HL-60 (cell line): ENCODE results near the gene GANAB.

Experiments used
- GABPA ChIP-seq: IDR thresholded peaks from 2 replicates; pipeline ENCODE4 v1.6.1; 2012; ENCODE audit warnings: low read depth
- TF ChIP-seq, protein P1 (sequence below): IDR thresholded peaks from one replicate; pipeline ENCODE4 v1.5.1; 2011; ENCODE audit warnings: low read length, control low read depth, inconsistent platforms; ENCODE audit not compliant: insufficient read depth
- TF ChIP-seq, protein P2 (sequence below): IDR thresholded peaks from 2 replicates; pipeline ENCODE4 v1.6.1; 2012; ENCODE audit warnings: low read depth; ENCODE audit not compliant: insufficient replicate concordance

DNA sequence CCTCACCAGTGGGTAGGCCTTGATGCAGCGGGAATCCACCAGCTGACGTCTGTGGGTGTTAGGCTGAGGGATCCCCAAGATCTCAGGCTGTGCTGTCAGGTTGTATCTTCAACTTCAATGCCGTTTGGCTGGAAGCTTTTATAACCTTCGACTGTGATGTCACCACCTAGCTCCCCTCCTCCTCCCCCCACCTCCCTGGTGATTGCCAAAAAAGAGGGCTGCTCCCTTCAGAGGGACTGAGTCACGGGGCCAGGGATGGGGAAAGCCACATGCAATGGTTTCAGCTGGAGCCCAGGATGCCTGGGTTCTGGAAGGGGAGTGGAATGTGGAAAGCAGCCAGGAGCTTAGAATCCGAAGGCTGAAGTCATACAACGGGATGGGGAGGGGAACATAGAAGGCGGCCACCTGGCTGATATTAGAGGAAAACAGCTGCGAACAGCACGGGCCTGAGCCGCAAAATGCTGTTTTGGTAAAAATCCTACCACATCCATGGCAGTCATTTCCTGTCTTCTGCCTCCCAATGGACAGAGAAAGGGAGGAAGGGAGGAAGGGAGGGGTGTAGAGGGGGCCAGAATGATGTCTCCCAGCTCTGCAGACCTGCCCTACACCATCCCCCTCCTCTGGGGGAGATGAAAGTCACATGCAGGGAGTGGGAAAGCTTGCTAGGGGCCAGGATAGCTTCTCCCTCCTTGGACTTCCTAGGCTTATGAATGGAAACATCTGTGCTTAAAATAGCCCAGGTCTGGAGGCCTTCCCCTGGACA lies 43.2 kb upstream of the GANAB start, which contains the start of gene LRRN4CL:
- TF ChIP-seq, protein P1, sequence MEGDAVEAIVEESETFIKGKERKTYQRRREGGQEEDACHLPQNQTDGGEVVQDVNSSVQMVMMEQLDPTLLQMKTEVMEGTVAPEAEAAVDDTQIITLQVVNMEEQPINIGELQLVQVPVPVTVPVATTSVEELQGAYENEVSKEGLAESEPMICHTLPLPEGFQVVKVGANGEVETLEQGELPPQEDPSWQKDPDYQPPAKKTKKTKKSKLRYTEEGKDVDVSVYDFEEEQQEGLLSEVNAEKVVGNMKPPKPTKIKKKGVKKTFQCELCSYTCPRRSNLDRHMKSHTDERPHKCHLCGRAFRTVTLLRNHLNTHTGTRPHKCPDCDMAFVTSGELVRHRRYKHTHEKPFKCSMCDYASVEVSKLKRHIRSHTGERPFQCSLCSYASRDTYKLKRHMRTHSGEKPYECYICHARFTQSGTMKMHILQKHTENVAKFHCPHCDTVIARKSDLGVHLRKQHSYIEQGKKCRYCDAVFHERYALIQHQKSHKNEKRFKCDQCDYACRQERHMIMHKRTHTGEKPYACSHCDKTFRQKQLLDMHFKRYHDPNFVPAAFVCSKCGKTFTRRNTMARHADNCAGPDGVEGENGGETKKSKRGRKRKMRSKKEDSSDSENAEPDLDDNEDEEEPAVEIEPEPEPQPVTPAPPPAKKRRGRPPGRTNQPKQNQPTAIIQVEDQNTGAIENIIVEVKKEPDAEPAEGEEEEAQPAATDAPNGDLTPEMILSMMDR = no peak
- TF ChIP-seq, protein P2, sequence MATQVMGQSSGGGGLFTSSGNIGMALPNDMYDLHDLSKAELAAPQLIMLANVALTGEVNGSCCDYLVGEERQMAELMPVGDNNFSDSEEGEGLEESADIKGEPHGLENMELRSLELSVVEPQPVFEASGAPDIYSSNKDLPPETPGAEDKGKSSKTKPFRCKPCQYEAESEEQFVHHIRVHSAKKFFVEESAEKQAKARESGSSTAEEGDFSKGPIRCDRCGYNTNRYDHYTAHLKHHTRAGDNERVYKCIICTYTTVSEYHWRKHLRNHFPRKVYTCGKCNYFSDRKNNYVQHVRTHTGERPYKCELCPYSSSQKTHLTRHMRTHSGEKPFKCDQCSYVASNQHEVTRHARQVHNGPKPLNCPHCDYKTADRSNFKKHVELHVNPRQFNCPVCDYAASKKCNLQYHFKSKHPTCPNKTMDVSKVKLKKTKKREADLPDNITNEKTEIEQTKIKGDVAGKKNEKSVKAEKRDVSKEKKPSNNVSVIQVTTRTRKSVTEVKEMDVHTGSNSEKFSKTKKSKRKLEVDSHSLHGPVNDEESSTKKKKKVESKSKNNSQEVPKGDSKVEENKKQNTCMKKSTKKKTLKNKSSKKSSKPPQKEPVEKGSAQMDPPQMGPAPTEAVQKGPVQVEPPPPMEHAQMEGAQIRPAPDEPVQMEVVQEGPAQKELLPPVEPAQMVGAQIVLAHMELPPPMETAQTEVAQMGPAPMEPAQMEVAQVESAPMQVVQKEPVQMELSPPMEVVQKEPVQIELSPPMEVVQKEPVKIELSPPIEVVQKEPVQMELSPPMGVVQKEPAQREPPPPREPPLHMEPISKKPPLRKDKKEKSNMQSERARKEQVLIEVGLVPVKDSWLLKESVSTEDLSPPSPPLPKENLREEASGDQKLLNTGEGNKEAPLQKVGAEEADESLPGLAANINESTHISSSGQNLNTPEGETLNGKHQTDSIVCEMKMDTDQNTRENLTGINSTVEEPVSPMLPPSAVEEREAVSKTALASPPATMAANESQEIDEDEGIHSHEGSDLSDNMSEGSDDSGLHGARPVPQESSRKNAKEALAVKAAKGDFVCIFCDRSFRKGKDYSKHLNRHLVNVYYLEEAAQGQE = no peak
- no peak for TF ChIP-seq GABPA
